ENCODE measurements around the gene SPON1.

DNA sequence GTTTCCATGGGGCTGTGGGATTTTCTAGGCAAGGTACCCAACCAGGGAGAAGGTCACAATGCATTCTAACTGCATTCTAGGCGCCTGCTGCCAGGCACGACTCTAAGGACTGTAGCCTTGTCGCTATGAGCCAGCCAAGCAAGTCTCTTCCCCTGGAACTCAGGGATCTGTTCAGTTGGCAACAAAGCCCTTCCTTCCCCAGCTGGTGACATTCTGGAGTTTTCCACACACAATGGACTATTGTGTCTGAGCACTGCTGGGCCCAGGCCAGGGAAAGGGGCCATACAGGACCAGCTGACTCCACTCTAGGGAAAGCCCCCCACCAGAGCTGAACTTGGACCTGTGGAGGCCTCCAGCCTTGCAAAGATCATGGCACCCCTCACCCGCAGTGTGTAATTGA, 279.7 kb downstream of the SPON1 start:
- TF ChIP-seq, protein P1, sequence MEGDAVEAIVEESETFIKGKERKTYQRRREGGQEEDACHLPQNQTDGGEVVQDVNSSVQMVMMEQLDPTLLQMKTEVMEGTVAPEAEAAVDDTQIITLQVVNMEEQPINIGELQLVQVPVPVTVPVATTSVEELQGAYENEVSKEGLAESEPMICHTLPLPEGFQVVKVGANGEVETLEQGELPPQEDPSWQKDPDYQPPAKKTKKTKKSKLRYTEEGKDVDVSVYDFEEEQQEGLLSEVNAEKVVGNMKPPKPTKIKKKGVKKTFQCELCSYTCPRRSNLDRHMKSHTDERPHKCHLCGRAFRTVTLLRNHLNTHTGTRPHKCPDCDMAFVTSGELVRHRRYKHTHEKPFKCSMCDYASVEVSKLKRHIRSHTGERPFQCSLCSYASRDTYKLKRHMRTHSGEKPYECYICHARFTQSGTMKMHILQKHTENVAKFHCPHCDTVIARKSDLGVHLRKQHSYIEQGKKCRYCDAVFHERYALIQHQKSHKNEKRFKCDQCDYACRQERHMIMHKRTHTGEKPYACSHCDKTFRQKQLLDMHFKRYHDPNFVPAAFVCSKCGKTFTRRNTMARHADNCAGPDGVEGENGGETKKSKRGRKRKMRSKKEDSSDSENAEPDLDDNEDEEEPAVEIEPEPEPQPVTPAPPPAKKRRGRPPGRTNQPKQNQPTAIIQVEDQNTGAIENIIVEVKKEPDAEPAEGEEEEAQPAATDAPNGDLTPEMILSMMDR (IDR thresholded peaks at IDR 0.05; ENCODE audit: low read length), result no peak
- TF ChIP-seq EZH2phosphoT487 (IDR thresholded peaks at IDR 0.05; ENCODE audit: low read length), result no peak
